ENCODE data around the gene CDC37. TPM values are rescaled to one million over a fixed set of nuclear protein-coding genes. Genes with fewer than 3 reads are reported as not detected.
"Not testable (repeated sequence)": the region's sequence is repeated elsewhere in the genome, so short reads cannot be mapped to it uniquely, and the experiment has no call there.

CDC37 gene
- total RNA-seq, 2 donors from 2014 or later = 148 to 172 TPM

DNA sequence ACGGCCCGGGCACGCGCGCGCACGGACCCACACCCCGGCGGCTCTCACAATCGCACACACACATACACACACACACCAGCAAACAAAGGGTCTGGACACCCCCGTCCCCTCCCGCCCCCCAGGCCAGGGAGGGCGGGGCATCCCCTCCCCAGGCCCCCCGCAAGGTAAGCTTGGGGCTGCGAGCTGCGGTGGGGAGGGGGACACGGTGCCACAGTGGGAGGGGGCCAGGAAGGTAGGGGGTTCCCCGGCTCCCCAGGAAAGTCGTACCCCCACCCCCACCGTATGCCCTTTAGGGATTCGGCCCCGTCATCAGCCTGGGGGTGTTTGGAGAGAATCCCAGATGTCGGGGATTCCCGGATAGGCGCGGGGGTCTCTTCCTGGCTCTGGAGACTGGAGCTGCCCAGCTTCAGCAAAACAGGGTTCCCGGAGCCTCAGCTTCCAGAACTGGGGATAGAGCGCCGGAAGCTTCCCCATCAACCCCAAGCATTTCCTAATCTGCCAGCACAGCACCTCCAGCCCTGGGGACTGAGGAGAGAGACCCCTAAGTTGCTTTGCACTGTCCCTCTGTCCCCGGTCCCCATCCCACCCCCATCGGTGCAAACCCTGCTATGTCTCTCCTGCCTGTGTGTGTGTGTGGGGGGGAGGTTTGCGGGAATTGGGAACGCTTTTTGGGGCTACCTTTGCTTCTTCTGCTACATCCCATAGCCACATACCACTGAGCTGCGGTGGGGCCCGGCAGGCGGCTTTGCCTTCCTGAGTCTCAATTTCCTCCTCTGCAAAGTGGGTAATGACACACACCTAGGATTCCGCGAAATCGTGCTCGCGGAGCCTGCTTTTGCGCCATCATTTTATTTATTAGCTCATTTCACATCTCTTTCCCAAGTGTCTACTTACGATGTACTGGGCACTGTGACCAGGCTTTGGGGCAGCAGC, 1.8 kb upstream of the CDC37 start:
- peaks cover 8% of the 10 kb centered on the region for H3K36me3 Mint-ChIP-seq (ENCODE audit: low read depth)
- peaks cover 52% of the 10 kb centered on the region for H3K27me3 Mint-ChIP-seq (ENCODE audit: insufficient read depth)
- H3K27ac Mint-ChIP-seq = no peak overlapping the region
- peaks cover 13% of the 10 kb centered on the region for H3K36me3 ChIP-seq (ENCODE audit: control insufficient read depth, insufficient read depth, low read length)
- peak overlapping the region; percentile 96 for H3K4me3 ChIP-seq (ENCODE audit: low read length)
- WGBS, 2 experiments (ENCODE audit: insufficient coverage in 1 of 2, insufficient read length in 1 of 2) = 27 to 43% methylated on average over 14 to 36 of the region's 43 CpGs
- H3K27ac ChIP-seq (ENCODE audit: low read depth, low read length) = no peak overlapping the region
- no peaks in the 10 kb centered on the region for H3K9me3 Mint-ChIP-seq
- TF ChIP-seq, protein P1, sequence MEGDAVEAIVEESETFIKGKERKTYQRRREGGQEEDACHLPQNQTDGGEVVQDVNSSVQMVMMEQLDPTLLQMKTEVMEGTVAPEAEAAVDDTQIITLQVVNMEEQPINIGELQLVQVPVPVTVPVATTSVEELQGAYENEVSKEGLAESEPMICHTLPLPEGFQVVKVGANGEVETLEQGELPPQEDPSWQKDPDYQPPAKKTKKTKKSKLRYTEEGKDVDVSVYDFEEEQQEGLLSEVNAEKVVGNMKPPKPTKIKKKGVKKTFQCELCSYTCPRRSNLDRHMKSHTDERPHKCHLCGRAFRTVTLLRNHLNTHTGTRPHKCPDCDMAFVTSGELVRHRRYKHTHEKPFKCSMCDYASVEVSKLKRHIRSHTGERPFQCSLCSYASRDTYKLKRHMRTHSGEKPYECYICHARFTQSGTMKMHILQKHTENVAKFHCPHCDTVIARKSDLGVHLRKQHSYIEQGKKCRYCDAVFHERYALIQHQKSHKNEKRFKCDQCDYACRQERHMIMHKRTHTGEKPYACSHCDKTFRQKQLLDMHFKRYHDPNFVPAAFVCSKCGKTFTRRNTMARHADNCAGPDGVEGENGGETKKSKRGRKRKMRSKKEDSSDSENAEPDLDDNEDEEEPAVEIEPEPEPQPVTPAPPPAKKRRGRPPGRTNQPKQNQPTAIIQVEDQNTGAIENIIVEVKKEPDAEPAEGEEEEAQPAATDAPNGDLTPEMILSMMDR (conservative IDR thresholded peaks at IDR 0.05) = no peak
- H3K4me3 Mint-ChIP-seq = peak overlapping the region; percentile 95
- H3K9me3 ChIP-seq (ENCODE audit: control insufficient read depth, low read length) = no peaks in the 10 kb centered on the region
- H3K27me3 ChIP-seq (ENCODE audit: control insufficient read depth, insufficient read depth, low read length, poor library complexity, severe bottlenecking) = peaks cover 44% of the 10 kb centered on the region
- H3K4me1 Mint-ChIP-seq = peaks cover 14% of the 10 kb centered on the region
- no peak for DNase-seq
- no peak overlapping the region for H3K9ac ChIP-seq (ENCODE audit: extremely low read depth, low read length, poor library complexity, severe bottlenecking)
- H3K4me1 ChIP-seq (ENCODE audit: control insufficient read depth, insufficient read depth, low read length) = peaks cover 4% of the 10 kb centered on the region

DNA sequence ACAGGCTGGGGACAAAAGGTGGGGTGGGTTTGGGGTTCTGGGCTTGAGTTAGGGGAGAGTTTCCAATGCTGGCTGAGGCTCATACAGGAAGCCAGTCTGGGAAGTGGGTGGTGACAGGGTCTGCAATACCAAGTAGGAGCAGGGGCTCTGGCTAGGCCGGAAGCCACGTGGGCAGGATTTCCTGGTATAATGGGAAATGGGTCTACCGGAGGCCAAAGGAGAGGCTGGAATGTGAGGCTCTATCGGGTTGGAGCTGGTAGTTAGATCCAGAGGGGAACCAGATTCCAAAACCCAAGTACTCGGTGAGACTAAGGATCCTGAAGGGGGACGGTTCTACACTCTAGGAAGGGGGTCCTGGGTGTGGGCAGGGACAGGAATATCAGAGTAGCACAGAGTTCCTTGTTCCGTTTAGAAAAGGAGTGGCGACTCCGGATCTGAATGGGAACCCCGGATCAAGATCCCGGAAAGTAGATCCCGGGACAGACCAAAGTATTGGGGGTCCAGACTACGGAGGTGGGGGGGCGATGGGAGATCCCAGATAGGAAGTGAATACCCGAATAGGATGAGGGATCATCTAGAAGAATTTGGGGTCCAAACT, 802 bp downstream of the CDC37 start:
- peak; percentile 75 for DNase-seq
- peaks cover 14% of the 10 kb centered on the region for H3K4me1 Mint-ChIP-seq
- peak overlapping the region; percentile 98 for H3K27ac Mint-ChIP-seq
- Histone ChIP-seq H3K9ac (ENCODE audit: extremely low read depth, low read length, poor library complexity, severe bottlenecking) (peak overlapping the region; percentile 92), H3K4me3 (ENCODE audit: low read length) (peak overlapping the region; percentile 96), H3K9me3 (ENCODE audit: control insufficient read depth, low read length) (no peaks in the 10 kb centered on the region), H3K4me1 (ENCODE audit: control insufficient read depth, insufficient read depth, low read length) (peaks cover 4% of the 10 kb centered on the region), H3K27ac (ENCODE audit: low read depth, low read length) (no peak overlapping the region), H3K36me3 (ENCODE audit: control insufficient read depth, insufficient read depth, low read length) (peaks cover 30% of the 10 kb centered on the region), H3K27me3 (ENCODE audit: control insufficient read depth, insufficient read depth, low read length, poor library complexity, severe bottlenecking) (peaks cover 32% of the 10 kb centered on the region)
- no peaks in the 10 kb centered on the region for H3K9me3 Mint-ChIP-seq
- H3K4me3 Mint-ChIP-seq = peak overlapping the region; percentile 95
- H3K36me3 Mint-ChIP-seq (ENCODE audit: low read depth) = peaks cover 21% of the 10 kb centered on the region
- TF ChIP-seq, protein P1 (conservative IDR thresholded peaks at IDR 0.05) = no peak
- peaks cover 30% of the 10 kb centered on the region for H3K27me3 Mint-ChIP-seq (ENCODE audit: insufficient read depth)
- WGBS, 2 experiments (ENCODE audit: insufficient coverage in 1 of 2, insufficient read length in 1 of 2) = 4 to 9% methylated on average over 11 to 15 of the region's 15 CpGs

GRCh38 chr19:10399878-10400277, 3.5 kb downstream of the CDC37 start:
- no peak for DNase-seq
- H3K4me3 ChIP-seq (ENCODE audit: low read length) = no peak overlapping the region
- Mint-ChIP-seq H3K4me1 (peaks cover 14% of the 10 kb centered on the region), H3K27ac (no peak overlapping the region), H3K27me3 (ENCODE audit: insufficient read depth) (peaks cover 6% of the 10 kb centered on the region), H3K36me3 (ENCODE audit: low read depth) (peaks cover 40% of the 10 kb centered on the region), H3K9me3 (no peaks in the 10 kb centered on the region), H3K4me3 (no peak overlapping the region)
- 98 to 100% methylated on average over 3 to 8 of the region's 8 CpGs for WGBS, 2 experiments (ENCODE audit: insufficient coverage in 1 of 2, insufficient read length in 1 of 2)
- H3K27ac ChIP-seq (ENCODE audit: low read depth, low read length) = no peak overlapping the region
- H3K27me3 ChIP-seq (ENCODE audit: control insufficient read depth, insufficient read depth, low read length, poor library complexity, severe bottlenecking) = peaks cover 7% of the 10 kb centered on the region
- no peaks in the 10 kb centered on the region for H3K9me3 ChIP-seq (ENCODE audit: control insufficient read depth, low read length)
- peaks cover 47% of the 10 kb centered on the region for H3K36me3 ChIP-seq (ENCODE audit: control insufficient read depth, insufficient read depth, low read length)
- TF ChIP-seq, protein P1 (conservative IDR thresholded peaks at IDR 0.05) = no peak
- H3K4me1 ChIP-seq (ENCODE audit: control insufficient read depth, insufficient read depth, low read length) = peaks cover 4% of the 10 kb centered on the region
- H3K9ac ChIP-seq (ENCODE audit: extremely low read depth, low read length, poor library complexity, severe bottlenecking) = no peak overlapping the region

GRCh38 chr19:10399340-10399739, 4.0 kb downstream of the CDC37 start:
- not testable (repeated sequence) for H3K4me1 ChIP-seq (ENCODE audit: control insufficient read depth, insufficient read depth, low read length); H3K4me3 Mint-ChIP-seq; H3K27ac Mint-ChIP-seq

More at GRCh38 chr19:10399340-10399739, 4.0 kb downstream of the CDC37 start:
- not testable (repeated sequence) for H3K9me3 ChIP-seq (ENCODE audit: control insufficient read depth, low read length); H3K4me3 ChIP-seq (ENCODE audit: low read length); H3K27me3 ChIP-seq (ENCODE audit: control insufficient read depth, insufficient read depth, low read length, poor library complexity, severe bottlenecking); H3K9ac ChIP-seq (ENCODE audit: extremely low read depth, low read length, poor library complexity, severe bottlenecking); H3K9me3 Mint-ChIP-seq; DNase-seq; H3K27ac ChIP-seq (ENCODE audit: low read depth, low read length); H3K27me3 Mint-ChIP-seq (ENCODE audit: insufficient read depth)
- peaks cover 42% of the 10 kb centered on the region for H3K36me3 Mint-ChIP-seq (ENCODE audit: low read depth)
- 88 to 95% methylated on average over 5 to 8 of the region's 8 CpGs for WGBS, 2 experiments (ENCODE audit: insufficient coverage in 1 of 2, insufficient read length in 1 of 2)
- peaks cover 14% of the 10 kb centered on the region for H3K4me1 Mint-ChIP-seq
- peaks cover 51% of the 10 kb centered on the region for H3K36me3 ChIP-seq (ENCODE audit: control insufficient read depth, insufficient read depth, low read length)
